ENCODE data around the gene OBSCN. TPM values are rescaled to one million over a fixed set of nuclear protein-coding genes. Genes with fewer than 3 reads are reported as not detected.

Gene OBSCN
- total and polyA plus RNA-seq, 2 of the 13 experiments (the other 11 are each of a cell fraction or from before 2014, with no cell fraction given), result 0.20 TPM

DNA sequence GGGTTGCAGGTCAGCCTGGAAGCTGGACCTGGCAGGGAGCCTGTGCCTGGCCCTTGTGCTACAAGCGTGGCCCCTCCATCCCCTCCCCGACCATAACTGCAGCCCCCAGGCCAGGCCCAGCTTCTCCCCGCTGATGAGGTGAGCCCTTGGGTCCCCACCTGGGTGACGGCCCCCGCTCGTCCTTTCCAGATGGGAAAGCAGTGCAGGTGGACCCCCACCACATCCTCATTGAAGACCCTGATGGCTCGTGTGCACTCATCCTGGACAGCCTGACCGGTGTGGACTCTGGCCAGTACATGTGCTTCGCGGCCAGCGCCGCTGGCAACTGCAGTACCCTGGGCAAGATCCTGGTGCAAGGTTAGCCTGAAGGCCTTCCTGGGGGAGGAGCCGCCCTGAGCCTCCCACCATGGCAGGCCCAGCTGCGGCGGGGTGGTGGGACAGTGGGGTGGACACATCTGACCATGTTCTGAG is 141.9 kb downstream of the OBSCN start:
- Histone ChIP-seq H3K79me2 (ENCODE audit: insufficient read depth, low read length) (no peaks in the 10 kb centered on the region), H2AFZ (ENCODE audit: low read length) (no peak overlapping the region), H3K9ac (ENCODE audit: insufficient read depth, low read depth, low read length) (no peak overlapping the region), H3K27me3 (ENCODE audit: control insufficient read depth in 1 of 2, insufficient read depth in 2 of 2, low read length in 2 of 2) (peaks cover 5 to 49% of the 10 kb centered on the region in 2 experiments; a peak in 4 of 5 replicates), H3K4me2 (ENCODE audit: low read depth, low read length) (no peak overlapping the region), H3K4me1 (ENCODE audit: insufficient read depth, low read length) (no peaks in the 10 kb centered on the region), H3K9me3 (ENCODE audit: low read length) (no peaks in the 10 kb centered on the region), H3K27ac (ENCODE audit: extremely low read length, insufficient read depth, low read length) (no peak overlapping the region), H3K4me3 (replicated peaks in 1 of 3; ENCODE audit: insufficient read depth in 1 of 3, low read depth in 2 of 3, low read length in 3 of 3) (no peak overlapping the region), H4K20me1 (ENCODE audit: insufficient read depth, low read length) (no peaks in the 10 kb centered on the region), H3K36me3 (replicated peaks in 1 of 2; ENCODE audit: control insufficient read depth in 1 of 2, insufficient read depth in 2 of 2, low read length in 2 of 2) (no peaks in the 10 kb centered on the region)
- in situ Hi-C loops (cut with HindIII; ENCODE audit: extremely low pct_ligation_motif_present, low pct_unique_long_range_greater_than_20kb), result no loop called here
- intact Hi-C loops (cut with micrococcal nuclease; ENCODE audit: unreplicated experiment), result no loop called here
- no CpG with 5 or more reads among the region's 15 CpGs for WGBS (ENCODE audit: low lambda C conversion rate)
- CTCF ChIA-PET (ENCODE audit: low intra/inter-chr PET ratio, low total read pairs), result no interaction called here
- POLR2A ChIA-PET, result no interaction called here
- ATAC-seq (no peak), DNase-seq (ENCODE audit: low spot score) (no peak), FAIRE-seq (no peak)
- no TSS peak for BruUV-seq (replicated peaks)
- no peak for TF ChIP-seq PHF5A (CRISPR knock-in tag; IDR thresholded peaks at IDR 0.05; ENCODE audit: low read depth, unreplicated experiment)
- no peak for TF ChIP-seq SNRNP70 (IDR thresholded peaks at IDR 0.05; ENCODE audit: low read depth, low read length)
- TF ChIP-seq, protein P1, sequence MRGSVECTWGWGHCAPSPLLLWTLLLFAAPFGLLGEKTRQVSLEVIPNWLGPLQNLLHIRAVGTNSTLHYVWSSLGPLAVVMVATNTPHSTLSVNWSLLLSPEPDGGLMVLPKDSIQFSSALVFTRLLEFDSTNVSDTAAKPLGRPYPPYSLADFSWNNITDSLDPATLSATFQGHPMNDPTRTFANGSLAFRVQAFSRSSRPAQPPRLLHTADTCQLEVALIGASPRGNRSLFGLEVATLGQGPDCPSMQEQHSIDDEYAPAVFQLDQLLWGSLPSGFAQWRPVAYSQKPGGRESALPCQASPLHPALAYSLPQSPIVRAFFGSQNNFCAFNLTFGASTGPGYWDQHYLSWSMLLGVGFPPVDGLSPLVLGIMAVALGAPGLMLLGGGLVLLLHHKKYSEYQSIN (CRISPR knock-in tag; IDR thresholded peaks at IDR 0.05; ENCODE audit: borderline replicate concordance), result no peak
- no peak for TF ChIP-seq NFIC (IDR thresholded peaks at IDR 0.05; ENCODE audit: low read length)
- no peak for TF ChIP-seq MTA3 (CRISPR knock-in tag; IDR thresholded peaks at IDR 0.05)
- TF ChIP-seq, protein P2, sequence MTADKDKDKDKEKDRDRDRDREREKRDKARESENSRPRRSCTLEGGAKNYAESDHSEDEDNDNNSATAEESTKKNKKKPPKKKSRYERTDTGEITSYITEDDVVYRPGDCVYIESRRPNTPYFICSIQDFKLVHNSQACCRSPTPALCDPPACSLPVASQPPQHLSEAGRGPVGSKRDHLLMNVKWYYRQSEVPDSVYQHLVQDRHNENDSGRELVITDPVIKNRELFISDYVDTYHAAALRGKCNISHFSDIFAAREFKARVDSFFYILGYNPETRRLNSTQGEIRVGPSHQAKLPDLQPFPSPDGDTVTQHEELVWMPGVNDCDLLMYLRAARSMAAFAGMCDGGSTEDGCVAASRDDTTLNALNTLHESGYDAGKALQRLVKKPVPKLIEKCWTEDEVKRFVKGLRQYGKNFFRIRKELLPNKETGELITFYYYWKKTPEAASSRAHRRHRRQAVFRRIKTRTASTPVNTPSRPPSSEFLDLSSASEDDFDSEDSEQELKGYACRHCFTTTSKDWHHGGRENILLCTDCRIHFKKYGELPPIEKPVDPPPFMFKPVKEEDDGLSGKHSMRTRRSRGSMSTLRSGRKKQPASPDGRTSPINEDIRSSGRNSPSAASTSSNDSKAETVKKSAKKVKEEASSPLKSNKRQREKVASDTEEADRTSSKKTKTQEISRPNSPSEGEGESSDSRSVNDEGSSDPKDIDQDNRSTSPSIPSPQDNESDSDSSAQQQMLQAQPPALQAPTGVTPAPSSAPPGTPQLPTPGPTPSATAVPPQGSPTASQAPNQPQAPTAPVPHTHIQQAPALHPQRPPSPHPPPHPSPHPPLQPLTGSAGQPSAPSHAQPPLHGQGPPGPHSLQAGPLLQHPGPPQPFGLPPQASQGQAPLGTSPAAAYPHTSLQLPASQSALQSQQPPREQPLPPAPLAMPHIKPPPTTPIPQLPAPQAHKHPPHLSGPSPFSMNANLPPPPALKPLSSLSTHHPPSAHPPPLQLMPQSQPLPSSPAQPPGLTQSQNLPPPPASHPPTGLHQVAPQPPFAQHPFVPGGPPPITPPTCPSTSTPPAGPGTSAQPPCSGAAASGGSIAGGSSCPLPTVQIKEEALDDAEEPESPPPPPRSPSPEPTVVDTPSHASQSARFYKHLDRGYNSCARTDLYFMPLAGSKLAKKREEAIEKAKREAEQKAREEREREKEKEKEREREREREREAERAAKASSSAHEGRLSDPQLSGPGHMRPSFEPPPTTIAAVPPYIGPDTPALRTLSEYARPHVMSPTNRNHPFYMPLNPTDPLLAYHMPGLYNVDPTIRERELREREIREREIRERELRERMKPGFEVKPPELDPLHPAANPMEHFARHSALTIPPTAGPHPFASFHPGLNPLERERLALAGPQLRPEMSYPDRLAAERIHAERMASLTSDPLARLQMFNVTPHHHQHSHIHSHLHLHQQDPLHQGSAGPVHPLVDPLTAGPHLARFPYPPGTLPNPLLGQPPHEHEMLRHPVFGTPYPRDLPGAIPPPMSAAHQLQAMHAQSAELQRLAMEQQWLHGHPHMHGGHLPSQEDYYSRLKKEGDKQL (CRISPR knock-in tag; IDR thresholded peaks at IDR 0.05; ENCODE audit: low read depth), result no peak
- TF ChIP-seq ZBTB7A (CRISPR knock-in tag; IDR thresholded peaks at IDR 0.05), result no peak
- TF ChIP-seq ZSCAN30 (CRISPR knock-in tag; IDR thresholded peaks at IDR 0.05), result no peak
